Glomerular visceral epithelial cell (primary cell): ENCODE data around the gene WIPF3.
"Not testable (repeated sequence)": the region's sequence is repeated elsewhere in the genome, so short reads cannot be mapped to it uniquely, and the experiment has no call there.

Experiments used
- DNase-seq: peaks from one replicate; pipeline ENCODE4 v3.0.0-alpha.2; 2016; ENCODE audit errors: extremely low spot score

WIPF3 gene

DNA sequence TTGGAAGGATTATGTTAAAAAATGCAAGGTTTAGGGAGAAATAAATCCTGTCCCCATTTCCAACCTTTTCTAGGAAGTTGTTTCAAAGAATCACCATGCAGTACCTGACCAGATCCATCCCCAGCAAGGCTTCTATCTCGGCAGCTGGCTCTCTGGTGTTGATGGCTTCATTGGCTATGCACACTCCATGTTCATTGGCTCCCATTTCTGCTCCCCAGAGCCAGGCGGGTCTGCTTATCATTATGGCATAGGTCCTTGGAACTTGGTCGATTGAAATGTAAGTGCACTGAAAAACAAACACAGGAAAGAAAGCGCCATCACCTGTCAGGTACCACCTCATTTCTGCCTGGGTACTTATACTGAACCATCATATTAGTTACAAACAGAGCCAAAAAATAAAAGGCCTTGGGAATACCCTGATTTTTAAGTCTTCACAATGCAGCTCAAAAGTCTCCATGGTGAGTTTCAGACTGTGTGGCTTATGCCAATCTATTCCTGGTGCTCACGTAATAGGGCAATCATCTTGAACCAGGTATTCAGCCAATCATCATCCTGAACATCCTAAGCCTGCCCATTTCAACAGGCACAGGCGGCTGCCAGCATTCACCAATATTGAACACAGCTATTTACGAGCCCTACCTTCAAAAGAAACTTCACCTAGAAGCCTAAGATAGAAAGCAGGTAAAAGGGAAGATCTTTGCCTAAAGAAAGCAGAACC, 148.9 kb downstream of the WIPF3 start:
- no peak for DNase-seq

DNA sequence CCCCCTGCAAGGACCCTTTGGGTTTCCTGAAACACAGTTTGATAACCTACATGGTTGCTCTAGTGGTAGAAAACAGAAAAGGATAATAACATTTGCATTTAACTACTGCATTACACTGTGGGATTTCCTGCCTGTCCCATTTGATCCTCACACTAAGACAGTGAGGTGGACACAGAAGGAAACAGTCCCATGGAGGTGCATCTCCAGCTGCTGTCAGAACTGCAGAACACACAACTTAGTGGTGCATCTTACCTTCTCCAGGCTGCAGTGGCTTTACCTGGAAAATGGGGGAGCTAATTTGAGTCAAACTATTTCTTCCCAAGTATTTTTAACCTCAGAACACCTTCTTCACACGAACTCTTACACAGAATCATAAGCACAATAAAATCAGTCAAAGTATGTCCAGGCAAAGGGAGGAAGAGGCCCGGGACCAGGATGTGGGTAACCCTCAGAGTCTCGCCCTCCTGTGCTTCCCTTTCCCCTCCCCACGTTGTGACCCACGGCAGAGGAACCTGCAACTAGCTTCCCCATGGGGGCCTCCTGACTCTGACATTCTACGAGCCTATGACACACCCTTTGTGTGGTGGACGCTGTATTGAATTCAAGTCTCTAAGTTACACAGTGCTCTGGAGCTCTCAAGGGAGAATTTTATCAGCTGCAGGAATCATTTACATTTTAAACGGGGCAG, 149.6 kb downstream of the WIPF3 start:
- DNase-seq: no peak

DNA sequence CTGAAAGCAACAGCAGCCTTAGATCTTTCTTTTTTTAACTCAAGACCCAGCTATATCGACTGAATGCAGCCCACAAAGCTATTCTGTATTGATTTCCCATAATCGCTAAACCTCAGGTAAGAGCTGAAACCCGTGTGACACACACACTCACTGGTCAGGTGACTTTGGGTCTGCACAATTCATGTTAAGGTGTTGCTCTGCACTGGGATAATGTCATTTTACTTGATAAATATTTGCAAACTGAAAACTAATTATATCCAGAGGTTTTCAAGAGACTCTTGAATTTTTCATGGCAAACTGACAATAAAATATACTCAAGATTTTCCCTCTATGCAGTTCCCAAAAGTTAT, 150.2 kb downstream of the WIPF3 start:
- DNase-seq: no peak

DNA sequence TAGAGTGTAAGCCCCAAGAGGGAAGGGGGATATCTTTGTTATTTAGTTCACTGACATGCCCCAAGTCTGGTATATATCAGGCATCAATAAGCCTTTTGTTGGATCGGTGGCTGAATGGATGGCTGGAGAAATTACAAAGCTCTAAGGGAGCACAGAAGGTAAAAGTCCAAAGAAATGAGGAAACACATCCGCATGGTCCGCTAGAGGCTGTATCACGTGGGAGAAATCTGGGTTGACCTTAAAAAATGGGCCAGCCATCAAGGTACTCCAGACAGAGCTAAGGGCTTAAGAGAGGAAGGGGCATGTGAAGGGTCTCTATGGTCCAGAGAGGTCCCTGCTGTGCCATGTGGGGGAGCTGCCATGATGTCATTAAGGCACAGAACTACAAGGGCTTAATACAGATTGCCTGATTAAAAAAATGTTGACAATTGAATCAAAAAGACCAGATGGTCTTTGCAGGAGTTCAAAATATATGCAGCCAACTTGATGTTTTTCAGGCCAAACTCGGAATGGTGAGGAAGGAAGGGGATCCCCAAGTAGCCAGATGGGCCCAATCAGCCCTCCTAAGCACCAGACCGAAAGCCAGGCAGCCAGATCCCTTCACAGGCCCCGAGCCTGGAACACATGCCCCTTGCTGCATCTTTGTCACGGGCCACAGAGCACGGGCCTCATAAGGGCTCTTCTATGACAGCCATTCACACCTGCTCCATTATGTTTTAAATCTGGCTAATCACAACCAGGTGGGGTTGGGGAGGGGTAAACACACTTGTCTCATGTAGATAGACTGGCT, 151.4 kb downstream of the WIPF3 start:
- no peak for DNase-seq

DNA sequence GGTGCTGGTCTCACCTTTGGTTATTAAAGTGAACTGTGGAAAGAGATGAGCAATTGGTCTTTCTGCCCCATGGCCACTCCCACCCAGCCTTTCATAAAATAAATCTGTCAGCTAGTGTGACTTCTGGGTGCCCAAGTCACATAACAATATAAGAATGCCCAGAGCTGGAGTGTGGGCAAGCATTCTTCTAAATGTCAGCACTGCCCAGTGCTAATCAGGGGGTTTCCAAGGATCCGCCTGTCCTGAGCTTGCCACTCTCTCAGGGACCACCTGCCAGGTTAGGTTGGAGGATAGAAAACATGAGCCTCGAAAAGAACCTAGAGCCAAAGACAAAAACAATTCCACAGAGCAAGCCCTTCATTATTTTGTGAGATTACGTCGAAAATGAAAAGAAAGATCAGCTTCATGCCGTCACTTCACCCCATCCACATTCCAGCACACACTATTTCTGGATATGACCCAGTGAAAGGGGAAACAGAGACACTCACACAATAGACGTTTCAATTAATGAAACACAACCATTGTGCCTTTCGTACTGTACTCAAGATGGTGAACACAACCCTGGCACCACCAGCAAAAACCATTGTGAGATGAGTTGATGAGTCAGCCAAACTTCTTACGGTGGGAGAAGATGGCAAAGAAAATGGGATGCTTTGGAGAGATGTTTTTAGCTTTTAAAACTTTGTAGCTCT, 152.5 kb downstream of the WIPF3 start:
- no peak for DNase-seq

DNA sequence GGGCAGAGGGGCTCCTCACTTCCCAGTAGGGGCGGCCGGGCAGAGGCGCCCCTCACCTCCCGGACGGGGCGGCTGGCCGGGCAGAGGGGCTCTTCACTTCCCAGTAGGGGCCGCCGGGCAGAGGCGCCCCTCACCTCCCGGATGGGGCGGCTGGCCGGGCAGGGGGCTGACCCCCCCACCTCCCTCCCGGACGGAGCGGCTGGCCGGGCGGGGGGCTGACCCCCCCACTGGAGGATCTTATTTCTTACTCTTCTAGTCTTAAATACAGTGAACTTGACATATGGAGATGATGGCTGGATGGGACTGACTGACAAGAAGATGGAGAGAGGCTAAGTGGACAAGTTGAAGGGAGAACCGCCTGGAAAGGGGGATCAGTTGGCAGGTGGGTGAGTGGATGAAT, 155.3 kb downstream of the WIPF3 start:
- not testable (repeated sequence) for DNase-seq

DNA sequence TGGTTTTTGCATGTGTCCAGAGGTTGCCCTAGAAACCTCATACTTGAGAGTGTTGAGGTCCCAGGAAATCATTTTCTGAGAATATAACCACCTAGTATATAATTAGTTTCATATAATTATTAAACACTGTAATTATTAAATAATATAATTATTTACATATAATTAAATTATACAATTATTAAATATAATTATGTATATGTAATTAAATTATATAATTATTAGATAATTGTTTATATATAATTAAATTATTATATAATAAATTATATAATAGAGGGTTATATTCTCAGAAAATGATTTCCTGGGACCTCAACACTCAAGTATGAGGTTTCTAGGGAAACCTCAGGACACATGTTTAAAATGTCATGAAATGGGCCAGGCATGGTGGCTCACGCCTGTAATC, 155.7 kb downstream of the WIPF3 start:
- no peak for DNase-seq

DNA sequence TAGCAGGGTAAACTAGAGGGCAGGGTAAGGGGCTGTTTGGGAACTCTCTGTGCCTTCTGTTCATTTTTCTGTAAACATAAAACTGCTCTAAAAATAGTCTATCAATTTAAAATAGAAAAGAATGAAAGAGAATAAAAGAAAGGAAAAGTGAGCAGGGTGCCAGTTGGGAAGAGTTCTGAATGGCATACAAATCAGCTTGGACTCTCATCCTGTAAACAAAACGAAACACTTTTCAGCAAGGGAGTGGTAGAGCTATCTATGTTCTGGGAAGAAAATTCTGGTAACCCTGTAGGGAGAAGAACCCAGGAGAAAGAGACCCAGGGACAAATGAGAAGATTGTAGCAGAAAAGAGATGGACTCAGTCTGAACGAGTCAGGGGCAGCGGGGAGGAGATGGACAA, 158.7 kb downstream of the WIPF3 start:
- no peak for DNase-seq
